Gastroesophageal sphincter (tissue), 4 donors: Measurements from ENCODE around the gene GP5. TPM values are rescaled to one million over a fixed set of nuclear protein-coding genes. Genes with fewer than 3 reads are reported as not detected.

Source experiments
- ATAC-seq: fragments of 150-250 bp; one replicate; pipeline ENCODE4 v1.9.1; 2016; ENCODE audit warnings: mild to moderate bottlenecking, moderate library complexity
- H3K27ac ChIP-seq, 4 donors: fragments of 200-600 bp; sonication (generic) in 3 of 4; 1 replicate in 3 of 4; 2 replicates in 1 of 4; pipeline ENCODE4 v1.5.1; 2016 to 2019
- H3K27me3 ChIP-seq: fragments of 200-600 bp; sonication (generic); one replicate; pipeline ENCODE4 v1.5.1; 2019
- H3K36me3 ChIP-seq, 2 donors: fragments of 200-600 bp; sonication (generic); one replicate each; pipeline ENCODE4 v1.5.1; 2019; ENCODE audit warnings: control low read depth in 1 of 2
- H3K4me1 ChIP-seq, 3 donors: fragments of 200-600 bp; sonication (generic); 1 replicate in 2 of 3; 2 replicates in 1 of 3; pipeline ENCODE4 v1.5.1; 2016 to 2019; ENCODE audit warnings: control low read depth in 2 of 3
- H3K4me3 ChIP-seq, 2 donors: fragments of 200-600 bp; sonication (generic); one replicate each; pipeline ENCODE4 v1.5.1; 2019; ENCODE audit warnings: mild to moderate bottlenecking in 1 of 2, moderate library complexity in 1 of 2
- H3K9me3 ChIP-seq, 3 donors: fragments of 200-600 bp; sonication (generic); one replicate each; pipeline ENCODE4 v1.5.1; 2017 to 2019; ENCODE audit warnings: control low read depth in 2 of 3
- CTCF ChIP-seq, 4 experiments: fragments of 200-600 bp in 2 of 4; fragments of 450-650 bp in 2 of 4; sonication (generic) in 1 of 4; IDR thresholded peaks; one replicate each; pipeline ENCODE4 v1.5.1; 2017 to 2019; ENCODE audit warnings: antibody characterized with exemption in 4 of 4, mild to moderate bottlenecking in 2 of 4, moderate library complexity in 2 of 4
- EP300 ChIP-seq: sonication (generic); formaldehyde crosslinking; IDR thresholded peaks from one replicate; pipeline ENCODE4 v1.6.1; 2017; ENCODE audit warnings: antibody characterized with exemption, mild to moderate bottlenecking
- POLR2A ChIP-seq, 2 donors: fragments of 450-650 bp; IDR thresholded peaks; one replicate each; pipeline ENCODE4 v1.6.1; 2017; ENCODE audit warnings: antibody characterized with exemption in 2 of 2, mild to moderate bottlenecking in 2 of 2, moderate library complexity in 1 of 2
- POLR2AphosphoS5 ChIP-seq: sonication (generic); formaldehyde crosslinking; IDR thresholded peaks from one replicate; pipeline ENCODE4 v1.6.1; 2017; ENCODE audit warnings: antibody characterized with exemption
- WGBS, 2 donors: methylation state at CpG; one replicate each; pipeline ENCODE4 v1.1.5; 2018; ENCODE audit warnings: low coverage in 1 of 2; 5-methylcytosine and 5-hydroxymethylcytosine counted together
- total RNA-seq, 4 donors: library from RNA; depleted of rRNA; stranded (reverse); fragments of >200 nt; gene quantifications; one replicate each; pipeline ENCODE4 v1.1.0, GENCODE V29; 2016

GP5 gene
- total RNA-seq, result under 1 TPM in 1 of 4 donors, not detected in 3; 0.31 TPM

GRCh38 chr3:194399166-194399565, at the start of gene GP5:
TSS of gene GP5 (minus strand) at chr3:194399266. CDS start at chr3:194398282, 984 bp downstream.
- no peak for TF ChIP-seq CTCF (IDR thresholded peaks at IDR 0.05)
- no peak for TF ChIP-seq POLR2A (IDR thresholded peaks at IDR 0.05)
- Histone ChIP-seq H3K4me3 (peak within 1 kb of the TSS in 1 of 2 donors; percentile 38), H3K36me3 (no peaks in the 10 kb centered on the region), H3K9me3 (no peaks in the 10 kb centered on the region), H3K27ac (no peak within 1 kb of the TSS), H3K27me3 (peaks cover 47% of the 10 kb centered on the region), H3K4me1 (peaks cover 0 to 26% (median 17%) of the 10 kb centered on the region in 3 donors)
- WGBS, 2 donors, result 50 to 76% methylated on average over 1 to 2 of the region's 2 CpGs
- ATAC-seq, result no peak

GRCh38 chr3:194447657-194448056, 48.6 kb upstream of the GP5 start:
- no peak overlapping the region for H3K4me3 ChIP-seq
- TF ChIP-seq POLR2A (IDR thresholded peaks at IDR 0.05), result no peak
- no peak for TF ChIP-seq EP300
- no peak for TF ChIP-seq CTCF (IDR thresholded peaks at IDR 0.05)
- TF ChIP-seq POLR2AphosphoS5, result no peak
- peaks cover 5 to 96% of the 10 kb centered on the region in 2 donors for H3K36me3 ChIP-seq
- ATAC-seq, result no peak
- no peaks in the 10 kb centered on the region for H3K9me3 ChIP-seq
- no peak overlapping the region for H3K27ac ChIP-seq
- no peaks in the 10 kb centered on the region for H3K27me3 ChIP-seq
- WGBS, 2 donors, result 87 to 92% methylated on average over 1 of the region's 1 CpG
- H3K4me1 ChIP-seq, result no peaks in the 10 kb centered on the region

- H3K4me3 ChIP-seq, result no peak overlapping the region
- 93 to 97% methylated on average over 4 to 6 of the region's 6 CpGs for WGBS, 2 donors
- no peaks in the 10 kb centered on the region for H3K9me3 ChIP-seq
- H3K36me3 ChIP-seq, result peaks cover 5 to 96% of the 10 kb centered on the region in 2 donors
- ATAC-seq, result no peak
- H3K27ac ChIP-seq, result no peak overlapping the region
- no peaks in the 10 kb centered on the region for H3K4me1 ChIP-seq
- no peak for TF ChIP-seq POLR2A (IDR thresholded peaks at IDR 0.05)
- TF ChIP-seq EP300, result no peak
- no peak for TF ChIP-seq POLR2AphosphoS5
- TF ChIP-seq CTCF (IDR thresholded peaks at IDR 0.05), result no peak
- H3K27me3 ChIP-seq, result no peaks in the 10 kb centered on the region
Observed at GRCh38 chr3:194447161-194447560, 48.1 kb upstream of the GP5 start.

- H3K4me1 ChIP-seq, result no peaks in the 10 kb centered on the region
- no peaks in the 10 kb centered on the region for H3K9me3 ChIP-seq
- H3K36me3 ChIP-seq, result peaks cover 5 to 96% of the 10 kb centered on the region in 2 donors
- ATAC-seq, result no peak
- H3K4me3 ChIP-seq, result no peak overlapping the region
- WGBS, 2 donors, result 83 to 84% methylated on average over 4 of the region's 4 CpGs
- no peak overlapping the region for H3K27ac ChIP-seq
- TF ChIP-seq POLR2A (IDR thresholded peaks at IDR 0.05), result no peak
- TF ChIP-seq POLR2AphosphoS5, result no peak
- TF ChIP-seq CTCF (IDR thresholded peaks at IDR 0.05), result no peak
- TF ChIP-seq EP300, result no peak
- H3K27me3 ChIP-seq, result no peaks in the 10 kb centered on the region
Observed at GRCh38 chr3:194446754-194447153, 47.7 kb upstream of the GP5 start.

GRCh38 chr3:194446172-194446571, 47.1 kb upstream of the GP5 start:
- H3K9me3 ChIP-seq, result no peaks in the 10 kb centered on the region
- H3K4me3 ChIP-seq, result no peak overlapping the region
- peaks cover 5 to 95% of the 10 kb centered on the region in 2 donors for H3K36me3 ChIP-seq
- H3K27ac ChIP-seq, result no peak overlapping the region
- H3K4me1 ChIP-seq, result no peaks in the 10 kb centered on the region
- no peak for ATAC-seq
- WGBS, 2 donors, result 86 to 90% methylated on average over 7 to 8 of the region's 13 CpGs
- H3K27me3 ChIP-seq, result no peaks in the 10 kb centered on the region
- TF ChIP-seq POLR2A (IDR thresholded peaks at IDR 0.05) (no peak), EP300 (no peak), POLR2AphosphoS5 (no peak), CTCF (IDR thresholded peaks at IDR 0.05) (no peak)
